ENCODE data around the gene CTNNBL1. TPM values are rescaled to one million over a fixed set of nuclear protein-coding genes. Genes with fewer than 3 reads are reported as not detected.
A peak's percentile ranks its signal among the peaks of the same experiment; 100 is the strongest.

CTNNBL1 gene
- total RNA-seq, 1 experiment from 2014 or later: 203 TPM

DNA sequence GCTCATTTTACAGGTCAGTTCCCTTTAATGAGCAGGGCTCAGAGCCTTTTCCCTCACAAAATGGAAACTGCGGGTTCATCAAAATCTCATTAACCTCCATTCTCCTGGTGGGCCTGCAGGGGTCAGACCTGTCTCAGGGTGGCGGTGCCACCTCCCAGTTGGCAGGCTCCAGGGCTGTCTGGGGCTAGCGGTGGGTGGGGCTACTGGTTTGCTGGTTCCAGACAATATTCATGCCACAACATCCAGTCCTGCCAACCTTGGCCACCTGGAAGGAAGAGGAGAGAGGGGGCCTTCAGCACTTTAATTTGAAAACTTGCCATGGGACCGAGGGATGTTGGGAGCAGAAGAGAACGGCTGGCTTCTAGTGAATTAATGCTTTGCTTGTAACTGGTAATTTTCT lies 41.9 kb upstream of the CTNNBL1 start:
- TF ChIP-seq, protein P1, sequence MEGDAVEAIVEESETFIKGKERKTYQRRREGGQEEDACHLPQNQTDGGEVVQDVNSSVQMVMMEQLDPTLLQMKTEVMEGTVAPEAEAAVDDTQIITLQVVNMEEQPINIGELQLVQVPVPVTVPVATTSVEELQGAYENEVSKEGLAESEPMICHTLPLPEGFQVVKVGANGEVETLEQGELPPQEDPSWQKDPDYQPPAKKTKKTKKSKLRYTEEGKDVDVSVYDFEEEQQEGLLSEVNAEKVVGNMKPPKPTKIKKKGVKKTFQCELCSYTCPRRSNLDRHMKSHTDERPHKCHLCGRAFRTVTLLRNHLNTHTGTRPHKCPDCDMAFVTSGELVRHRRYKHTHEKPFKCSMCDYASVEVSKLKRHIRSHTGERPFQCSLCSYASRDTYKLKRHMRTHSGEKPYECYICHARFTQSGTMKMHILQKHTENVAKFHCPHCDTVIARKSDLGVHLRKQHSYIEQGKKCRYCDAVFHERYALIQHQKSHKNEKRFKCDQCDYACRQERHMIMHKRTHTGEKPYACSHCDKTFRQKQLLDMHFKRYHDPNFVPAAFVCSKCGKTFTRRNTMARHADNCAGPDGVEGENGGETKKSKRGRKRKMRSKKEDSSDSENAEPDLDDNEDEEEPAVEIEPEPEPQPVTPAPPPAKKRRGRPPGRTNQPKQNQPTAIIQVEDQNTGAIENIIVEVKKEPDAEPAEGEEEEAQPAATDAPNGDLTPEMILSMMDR (IDR thresholded peaks at IDR 0.05; ENCODE audit: insufficient read depth in 1 of 2, low read depth in 1 of 2, low read length in 1 of 2, severe bottlenecking in 1 of 2, unreplicated experiment in 1 of 2): peak; percentile 63 to 73
- Mint-ChIP-seq H3K4me1 (ENCODE audit: low read depth, unreplicated experiment) (peaks cover 17% of the 10 kb centered on the region), H3K9me3 (ENCODE audit: unreplicated experiment) (no peaks in the 10 kb centered on the region), H3K27ac (ENCODE audit: unreplicated experiment) (no peak overlapping the region), H3K36me3 (ENCODE audit: insufficient read depth, unreplicated experiment) (no peaks in the 10 kb centered on the region), H3K27me3 (ENCODE audit: insufficient read depth, unreplicated experiment) (peaks cover 3% of the 10 kb centered on the region), H3K4me3 (ENCODE audit: unreplicated experiment) (no peak overlapping the region)
- H3K4me3 ChIP-seq (ENCODE audit: low read depth, low read length): no peak overlapping the region
- intact Hi-C loops (cut with micrococcal nuclease; ENCODE audit: unreplicated experiment): loop anchor here (5.0 kb wide), 1 partner anchor 340 kb away; no protein-coding TSS in a partner anchor
- no peaks in the 10 kb centered on the region for H3K27me3 ChIP-seq (replicated peaks; ENCODE audit: control insufficient read depth, insufficient read depth, low read length)
- ChIA-PET POLR2A (no interaction called here), CTCF (no interaction called here)
- peak in 1 of 2 experiments; percentile 59 for DNase-seq
- BruUV-seq (replicated peaks): no TSS peak
- H3K36me3 ChIP-seq (ENCODE audit: control insufficient read depth, insufficient read depth, low read length): no peaks in the 10 kb centered on the region
- peaks cover 6% of the 10 kb centered on the region; the same call in 1 of the 2 replicates for H3K9me3 ChIP-seq
- peaks cover 7% of the 10 kb centered on the region for H3K4me1 ChIP-seq

DNA sequence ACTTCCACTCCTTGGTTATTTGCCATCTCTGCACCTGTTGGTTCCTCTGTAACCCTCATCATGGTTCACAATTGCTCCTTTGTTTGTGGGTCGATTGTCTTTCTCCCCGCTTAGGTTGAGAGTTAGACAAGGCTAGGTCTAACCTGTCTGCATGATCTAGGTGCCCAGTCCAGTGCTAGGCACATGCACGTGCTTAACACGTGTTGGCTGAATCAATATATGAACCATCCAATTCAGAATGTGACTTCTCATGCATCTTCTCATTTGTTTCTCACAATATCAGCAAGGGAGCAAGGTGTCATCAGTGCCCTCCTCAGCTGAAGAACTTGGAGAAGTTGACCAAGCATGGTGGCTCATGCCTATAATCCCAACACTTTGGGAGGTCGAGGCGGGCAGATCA lies 36.9 kb upstream of the CTNNBL1 start:
- no peaks in the 10 kb centered on the region for H3K27me3 ChIP-seq (replicated peaks; ENCODE audit: control insufficient read depth, insufficient read depth, low read length)
- Mint-ChIP-seq H3K4me1 (ENCODE audit: low read depth, unreplicated experiment) (no peaks in the 10 kb centered on the region), H3K36me3 (ENCODE audit: insufficient read depth, unreplicated experiment) (no peaks in the 10 kb centered on the region), H3K27me3 (ENCODE audit: insufficient read depth, unreplicated experiment) (peaks cover 3% of the 10 kb centered on the region), H3K4me3 (ENCODE audit: unreplicated experiment) (no peak overlapping the region), H3K9me3 (ENCODE audit: unreplicated experiment) (no peaks in the 10 kb centered on the region), H3K27ac (ENCODE audit: unreplicated experiment) (no peak overlapping the region)
- H3K4me1 ChIP-seq: no peaks in the 10 kb centered on the region
- no TSS peak for BruUV-seq (replicated peaks)
- POLR2A ChIA-PET: interaction anchor here (0.7 kb wide), 1 partner anchor 70 kb away, joined by 6 read pairs; no protein-coding TSS in a partner anchor
- TF ChIP-seq, protein P1 (IDR thresholded peaks at IDR 0.05; ENCODE audit: insufficient read depth in 1 of 2, low read depth in 1 of 2, low read length in 1 of 2, severe bottlenecking in 1 of 2, unreplicated experiment in 1 of 2): no peak
- intact Hi-C loops (cut with micrococcal nuclease; ENCODE audit: unreplicated experiment): no loop called here
- no peak for DNase-seq
- peaks cover 6% of the 10 kb centered on the region; the same call in 1 of the 2 replicates for H3K9me3 ChIP-seq
- H3K4me3 ChIP-seq (ENCODE audit: low read depth, low read length): no peak overlapping the region
- CTCF ChIA-PET: no interaction called here
- no peaks in the 10 kb centered on the region for H3K36me3 ChIP-seq (ENCODE audit: control insufficient read depth, insufficient read depth, low read length)

DNA sequence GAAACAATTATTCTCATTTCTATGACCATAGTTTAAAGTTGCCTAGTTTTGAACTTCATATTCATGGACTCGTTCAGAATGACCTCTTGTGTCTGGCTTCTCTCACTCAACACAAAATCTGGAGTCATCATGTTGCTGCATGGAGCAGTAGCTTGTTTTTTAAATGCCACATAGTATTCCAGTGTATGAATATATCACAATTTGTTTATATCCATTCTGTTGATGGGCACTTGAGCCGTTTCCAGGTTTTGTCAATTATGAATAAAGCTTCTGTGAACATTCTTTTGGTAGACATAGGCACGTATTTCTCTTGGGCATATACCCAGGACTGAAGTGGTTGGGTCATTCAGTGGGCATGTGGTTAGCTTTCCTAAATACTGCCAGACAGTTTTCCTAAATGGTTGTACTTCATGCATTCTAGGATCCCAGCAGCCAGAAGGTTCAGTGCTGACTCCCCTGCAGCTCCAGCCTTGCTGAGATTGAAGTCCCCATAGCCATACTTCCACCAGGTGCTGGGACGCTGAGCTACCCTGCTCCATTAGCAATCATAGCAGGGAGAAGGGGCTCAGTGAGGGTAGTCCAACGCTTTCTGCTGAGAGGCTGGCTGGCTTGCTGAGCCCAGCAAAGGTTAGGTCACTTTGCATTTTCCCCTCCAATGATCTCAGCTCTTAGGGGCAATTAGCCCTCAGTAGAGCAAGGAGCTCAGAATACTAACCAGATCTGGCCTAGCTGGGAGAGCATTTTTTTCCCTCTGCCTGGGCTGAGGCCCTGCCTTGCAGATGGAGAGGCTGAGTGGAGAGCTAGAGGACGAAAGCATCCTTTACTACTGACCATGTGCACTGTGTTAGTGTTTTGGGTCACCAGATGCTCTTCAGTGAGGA lies 35.7 kb upstream of the CTNNBL1 start:
- intact Hi-C loops (cut with micrococcal nuclease; ENCODE audit: unreplicated experiment): no loop called here
- DNase-seq: no peak
- no peak overlapping the region for H3K4me3 Mint-ChIP-seq (ENCODE audit: unreplicated experiment)
- POLR2A ChIA-PET: interaction anchor here (0.6 kb wide), 1 partner anchor 1845 kb away, joined by 3 read pairs; no protein-coding TSS in a partner anchor
- H3K4me1 ChIP-seq: no peaks in the 10 kb centered on the region
- H3K4me3 ChIP-seq (ENCODE audit: low read depth, low read length): no peak overlapping the region
- peaks cover 3% of the 10 kb centered on the region for H3K27me3 Mint-ChIP-seq (ENCODE audit: insufficient read depth, unreplicated experiment)
- CTCF ChIA-PET: no interaction called here
- H3K4me1 Mint-ChIP-seq (ENCODE audit: low read depth, unreplicated experiment): no peaks in the 10 kb centered on the region
- H3K9me3 Mint-ChIP-seq (ENCODE audit: unreplicated experiment): no peaks in the 10 kb centered on the region
- no peaks in the 10 kb centered on the region for H3K36me3 Mint-ChIP-seq (ENCODE audit: insufficient read depth, unreplicated experiment)
- BruUV-seq (replicated peaks): no TSS peak
- peaks cover 6% of the 10 kb centered on the region; the same call in 1 of the 2 replicates for H3K9me3 ChIP-seq
- H3K27me3 ChIP-seq (replicated peaks; ENCODE audit: control insufficient read depth, insufficient read depth, low read length): no peaks in the 10 kb centered on the region
- TF ChIP-seq, protein P1 (IDR thresholded peaks at IDR 0.05; ENCODE audit: insufficient read depth in 1 of 2, low read depth in 1 of 2, low read length in 1 of 2, severe bottlenecking in 1 of 2, unreplicated experiment in 1 of 2): no peak
- no peak overlapping the region for H3K27ac Mint-ChIP-seq (ENCODE audit: unreplicated experiment)
- H3K36me3 ChIP-seq (ENCODE audit: control insufficient read depth, insufficient read depth, low read length): no peaks in the 10 kb centered on the region
